ENCODE data around the gene ECT2L. TPM values are rescaled to one million over a fixed set of nuclear protein-coding genes. Genes with fewer than 3 reads are reported as not detected.
A peak's percentile ranks its signal among the peaks of the same experiment; 100 is the strongest.

Gene ECT2L
- total and polyA plus RNA-seq, 2 donors (not counting 3 experiments of a cell fraction or from before 2014, with no cell fraction given), result not detected

GRCh38 chr6:138909511-138909910 lies 113.6 kb downstream of the ECT2L start:
- Histone ChIP-seq H3K4me1 (ENCODE audit: control insufficient read depth, extremely low read depth, insufficient read depth, low read length) (no peaks in the 10 kb centered on the region), H2AFZ (ENCODE audit: low read depth, low read length) (no peak overlapping the region), H4K20me1 (replicated peaks; ENCODE audit: control insufficient read depth, extremely low read depth, insufficient read depth, low read length) (no peaks in the 10 kb centered on the region), H3K9me3 (replicated peaks; ENCODE audit: control insufficient read depth, insufficient read depth, low read length) (no peaks in the 10 kb centered on the region), H3K27ac (ENCODE audit: insufficient read depth, low read depth, low read length) (no peak overlapping the region), H3K36me3 (ENCODE audit: control insufficient read depth in 2 of 2, extremely low read depth in 1 of 2, insufficient read depth in 2 of 2, low read length in 2 of 2) (peaks cover 5 to 6% of the 10 kb centered on the region in 2 experiments), H3K9ac (replicated peaks; ENCODE audit: extremely low read depth, insufficient read depth, low read length) (no peak overlapping the region), H3K4me2 (ENCODE audit: insufficient read depth, low read length) (no peak overlapping the region), H3K4me3 (replicated peaks in 1 of 3; ENCODE audit: insufficient read depth in 1 of 3, low read depth in 1 of 3, low read length in 3 of 3) (no peak overlapping the region), H3K27me3 (ENCODE audit: control insufficient read depth in 2 of 2, insufficient read depth in 2 of 2, low read length in 2 of 2) (no peaks in the 10 kb centered on the region), H3K9me1 (replicated peaks; ENCODE audit: control insufficient read depth, extremely low read depth, insufficient read depth, low read length) (no peaks in the 10 kb centered on the region), H3K79me2 (ENCODE audit: control insufficient read depth, insufficient read depth, low read length) (no peaks in the 10 kb centered on the region)
- peak; percentile 31 for DNase-seq (ENCODE audit: low read depth, low spot score)
- dilution Hi-C loops (cut with MboI; ENCODE audit: extremely low pct_ligation_motif_present, low sequenced_read_pairs) (no loop called here), intact Hi-C loops (cut with micrococcal nuclease) (loop anchor here (5.0 kb wide), 1 partner anchor 78 kb away; the partner anchor contains the start of gene REPS1)
- FAIRE-seq, result no peak
- no peak for TF ChIP-seq POLR2AphosphoS5 (IDR thresholded peaks at IDR 0.05; ENCODE audit: insufficient read depth, low read depth, low read length)
- no peak for TF ChIP-seq JUN (IDR thresholded peaks at IDR 0.05; ENCODE audit: borderline replicate concordance, insufficient read depth, insufficient read length, low read depth)
- TF ChIP-seq FOS (IDR thresholded peaks at IDR 0.05; ENCODE audit: borderline replicate concordance, insufficient read depth, low read length), result no peak
- TF ChIP-seq MAX (IDR thresholded peaks at IDR 0.05; ENCODE audit: insufficient read depth, insufficient read length), result no peak
- no peak for TF ChIP-seq POLR2A (IDR thresholded peaks at IDR 0.05; ENCODE audit: low read depth, low read length)
- no peak for TF ChIP-seq MYC (IDR thresholded peaks at IDR 0.05; ENCODE audit: low read depth, low read length)
- no peak for TF ChIP-seq EZH2 (IDR thresholded peaks at IDR 0.05; ENCODE audit: borderline replicate concordance, low read depth, low read length, severe bottlenecking)
- no peak for TF ChIP-seq GATA2 (IDR thresholded peaks at IDR 0.05; ENCODE audit: insufficient read depth, insufficient read length, low read depth, low read length)
- CTCF ChIA-PET, result no interaction called here
- POLR2A ChIA-PET, result no interaction called here
- BruUV-seq (replicated peaks), result no TSS peak

- no peak for DNase-seq (ENCODE audit: low read depth, low spot score)
- Histone ChIP-seq H3K27me3 (ENCODE audit: control insufficient read depth in 2 of 2, insufficient read depth in 2 of 2, low read length in 2 of 2) (no peaks in the 10 kb centered on the region), H3K36me3 (ENCODE audit: control insufficient read depth in 2 of 2, extremely low read depth in 1 of 2, insufficient read depth in 2 of 2, low read length in 2 of 2) (peaks cover 2 to 6% of the 10 kb centered on the region in 2 experiments), H3K4me3 (replicated peaks in 1 of 3; ENCODE audit: insufficient read depth in 1 of 3, low read depth in 1 of 3, low read length in 3 of 3) (no peak overlapping the region), H4K20me1 (replicated peaks; ENCODE audit: control insufficient read depth, extremely low read depth, insufficient read depth, low read length) (no peaks in the 10 kb centered on the region), H3K4me1 (ENCODE audit: control insufficient read depth, extremely low read depth, insufficient read depth, low read length) (no peaks in the 10 kb centered on the region), H2AFZ (ENCODE audit: low read depth, low read length) (no peak overlapping the region), H3K9me1 (replicated peaks; ENCODE audit: control insufficient read depth, extremely low read depth, insufficient read depth, low read length) (no peaks in the 10 kb centered on the region), H3K79me2 (ENCODE audit: control insufficient read depth, insufficient read depth, low read length) (no peaks in the 10 kb centered on the region), H3K4me2 (ENCODE audit: insufficient read depth, low read length) (no peak overlapping the region), H3K9ac (replicated peaks; ENCODE audit: extremely low read depth, insufficient read depth, low read length) (no peak overlapping the region), H3K9me3 (replicated peaks; ENCODE audit: control insufficient read depth, insufficient read depth, low read length) (no peaks in the 10 kb centered on the region), H3K27ac (ENCODE audit: insufficient read depth, low read depth, low read length) (no peak overlapping the region)
- dilution Hi-C loops (cut with MboI; ENCODE audit: extremely low pct_ligation_motif_present, low sequenced_read_pairs), result no loop called here
- POLR2A ChIA-PET, result no interaction called here
- intact Hi-C loops (cut with micrococcal nuclease), result loop anchor here (5.0 kb wide), 1 partner anchor 77 kb away; the partner anchor contains the start of gene REPS1
- CTCF ChIA-PET, result no interaction called here
- BruUV-seq (replicated peaks), result no TSS peak
- TF ChIP-seq JUN (IDR thresholded peaks at IDR 0.05; ENCODE audit: borderline replicate concordance, insufficient read depth, insufficient read length, low read depth) (no peak), FOS (IDR thresholded peaks at IDR 0.05; ENCODE audit: borderline replicate concordance, insufficient read depth, low read length) (no peak), POLR2A (IDR thresholded peaks at IDR 0.05; ENCODE audit: low read depth, low read length) (no peak)
- no peak for FAIRE-seq
These were observed 114.1 kb downstream of the ECT2L start for GRCh38 chr6:138909975-138910374.

Data from endothelial cell of umbilical vein (primary cell).